Colonic mucosa (tissue), 4 donors: Measurements from ENCODE around the gene GLI3. TPM values are rescaled to one million over a fixed set of nuclear protein-coding genes. Genes with fewer than 3 reads are reported as not detected.

Source experiments
- DNase-seq: peaks from one replicate; pipeline ENCODE4 v3.0.0-alpha.2; 2020
- H3K27ac ChIP-seq: fragments of 200-600 bp; one replicate; pipeline ENCODE4 v1.8.0; 2021
- H3K27me3 ChIP-seq: fragments of 200-600 bp; one replicate; pipeline ENCODE4 v1.8.0; 2021
- H3K36me3 ChIP-seq: fragments of 200-600 bp; one replicate; pipeline ENCODE4 v1.8.0; 2021
- H3K4me1 ChIP-seq: fragments of 200-600 bp; one replicate; pipeline ENCODE4 v1.8.0; 2021; ENCODE audit warnings: mild to moderate bottlenecking
- H3K4me3 ChIP-seq: fragments of 200-600 bp; one replicate; pipeline ENCODE4 v1.8.0; 2021
- H3K9ac ChIP-seq, 2 donors: one replicate each; pipeline ENCODE4 v1.7.0; 2013; ENCODE audit warnings: control low read depth in 2 of 2, low read depth in 2 of 2, low read length in 2 of 2
- H3K9me3 ChIP-seq: fragments of 200-600 bp; one replicate; pipeline ENCODE4 v1.8.0; 2021
- CTCF ChIP-seq: fragments of 200-600 bp; IDR thresholded peaks from one replicate; pipeline ENCODE4 v1.8.0; 2022; ENCODE audit warnings: antibody characterized with exemption, mild to moderate bottlenecking
- intact Hi-C: fragments of 100-400 bp; cut with DNase I; formaldehyde crosslinking; loops from one replicate; pipeline ENCODE4 v1.14.1; 2022
- total RNA-seq, 2 donors: library from RNA; stranded (reverse); fragmentation: NEBNext Ultra II Directional in 1 of 2; extraction: Animal tissue kit (Norgen Biotek cat#: 25700) in 1 of 2; gene quantifications; one replicate each; pipeline ENCODE4 v1.2.1, GENCODE V29; 2021
- donor health status: healthy.
- donor health status: DM: no; HTN: no; CAD: no.
- donor health status: DM: no; HTN: no; CAD: no.

GLI3 gene
- total RNA-seq, 2 donors from 2014 or later, result 1.8 to 8.0 TPM

GRCh38 chr7:42065015-42065414 is 172.0 kb downstream of the GLI3 start:
- intact Hi-C loops, result no loop called here
- no peaks in the 10 kb centered on the region for H3K27me3 ChIP-seq

GRCh38 chr7:42064534-42064933 is 172.5 kb downstream of the GLI3 start:
- H3K4me3 ChIP-seq, result no peak overlapping the region
- intact Hi-C loops, result no loop called here
- DNase-seq, result no peak
- H3K36me3 ChIP-seq, result no peaks in the 10 kb centered on the region
- no peaks in the 10 kb centered on the region for H3K4me1 ChIP-seq
- no peaks in the 10 kb centered on the region for H3K9me3 ChIP-seq
- H3K27me3 ChIP-seq, result no peaks in the 10 kb centered on the region
- no peak overlapping the region for H3K9ac ChIP-seq
- H3K27ac ChIP-seq, result no peak overlapping the region
- TF ChIP-seq CTCF, result no peak

More at GRCh38 chr7:42065015-42065414, 172.0 kb downstream of the GLI3 start:
- no peaks in the 10 kb centered on the region for H3K9me3 ChIP-seq
- H3K36me3 ChIP-seq, result no peaks in the 10 kb centered on the region
- H3K9ac ChIP-seq, result no peak overlapping the region
- TF ChIP-seq CTCF, result no peak
- no peak overlapping the region for H3K27ac ChIP-seq
- DNase-seq, result no peak
- no peak overlapping the region for H3K4me3 ChIP-seq
- no peaks in the 10 kb centered on the region for H3K4me1 ChIP-seq

- H3K36me3 ChIP-seq, result no peaks in the 10 kb centered on the region
- no peaks in the 10 kb centered on the region for H3K27me3 ChIP-seq
- no peaks in the 10 kb centered on the region for H3K9me3 ChIP-seq
- no peak overlapping the region for H3K27ac ChIP-seq
- no peaks in the 10 kb centered on the region for H3K4me1 ChIP-seq
- intact Hi-C loops, result no loop called here
- no peak for TF ChIP-seq CTCF
- H3K4me3 ChIP-seq, result no peak overlapping the region
- no peak for DNase-seq
- no peak overlapping the region for H3K9ac ChIP-seq
Observed at GRCh38 chr7:42059275-42059674, 177.7 kb downstream of the GLI3 start.

GRCh38 chr7:42057331-42057730 is 179.7 kb downstream of the GLI3 start:
- Histone ChIP-seq H3K36me3 (no peaks in the 10 kb centered on the region), H3K9me3 (no peaks in the 10 kb centered on the region), H3K4me1 (no peaks in the 10 kb centered on the region), H3K4me3 (no peak overlapping the region), H3K9ac (no peak overlapping the region), H3K27me3 (no peaks in the 10 kb centered on the region), H3K27ac (no peak overlapping the region)
- intact Hi-C loops, result no loop called here
- TF ChIP-seq CTCF, result no peak
- no peak for DNase-seq

GRCh38 chr7:42055171-42055570 is 181.8 kb downstream of the GLI3 start:
- H3K36me3 ChIP-seq, result no peaks in the 10 kb centered on the region
- no peaks in the 10 kb centered on the region for H3K4me1 ChIP-seq
- no peaks in the 10 kb centered on the region for H3K9me3 ChIP-seq
- H3K27ac ChIP-seq, result no peak overlapping the region
- TF ChIP-seq CTCF, result no peak
- H3K4me3 ChIP-seq, result no peak overlapping the region
- intact Hi-C loops, result no loop called here
- H3K27me3 ChIP-seq, result no peaks in the 10 kb centered on the region
- no peak overlapping the region for H3K9ac ChIP-seq
- DNase-seq, result no peak

GRCh38 chr7:42053834-42054233 is 183.2 kb downstream of the GLI3 start:
- Histone ChIP-seq H3K27me3 (no peaks in the 10 kb centered on the region), H3K9ac (no peak overlapping the region), H3K27ac (no peak overlapping the region), H3K9me3 (no peaks in the 10 kb centered on the region), H3K36me3 (no peaks in the 10 kb centered on the region), H3K4me3 (no peak overlapping the region), H3K4me1 (no peaks in the 10 kb centered on the region)
- DNase-seq, result no peak
- intact Hi-C loops, result no loop called here
- TF ChIP-seq CTCF, result no peak
